Subcutaneous abdominal adipose tissue (tissue), 5 donors: ENCODE results near the gene ARVCF.

Experiments
- H3K27ac ChIP-seq: one replicate; pipeline ENCODE4 v1.7.0; 2013; ENCODE audit warnings: low read depth, mild to moderate bottlenecking, inconsistent platforms, low read length, moderate library complexity
- H3K27me3 ChIP-seq, 5 donors: one replicate each; pipeline ENCODE4 v1.7.0; 2013; ENCODE audit warnings: low read length in 5 of 5, inconsistent platforms in 1 of 5; ENCODE audit not compliant: control insufficient read depth in 5 of 5, insufficient read depth in 4 of 5
- H3K36me3 ChIP-seq, 5 donors: one replicate each; pipeline ENCODE4 v1.7.0; 2013; ENCODE audit warnings: low read length in 5 of 5; ENCODE audit not compliant: control insufficient read depth in 5 of 5, insufficient read depth in 5 of 5
- H3K4me1 ChIP-seq, 5 donors: one replicate each; pipeline ENCODE4 v1.7.0; 2013; ENCODE audit warnings: low read length in 5 of 5, mild to moderate bottlenecking in 3 of 5, moderate library complexity in 1 of 5; ENCODE audit not compliant: control insufficient read depth in 5 of 5, insufficient read depth in 5 of 5
- H3K4me3 ChIP-seq, 5 donors: one replicate each; pipeline ENCODE4 v1.7.0; 2013; ENCODE audit warnings: low read length in 5 of 5, low read depth in 1 of 5
- H3K9ac ChIP-seq, 5 donors: one replicate each; pipeline ENCODE4 v1.7.0; 2013; ENCODE audit warnings: low read length in 5 of 5, mild to moderate bottlenecking in 4 of 5, moderate library complexity in 3 of 5
- H3K9me3 ChIP-seq, 5 donors: one replicate each; pipeline ENCODE4 v1.7.0; 2013; ENCODE audit warnings: low read length in 5 of 5; ENCODE audit not compliant: control insufficient read depth in 5 of 5
- donor health status: healthy.
- donor health status: healthy.
- donor health status: healthy.
- donor health status: healthy.
- donor health status: healthy.

The ARVCF gene

GRCh38 chr22:19972652-19973550 lies 43.7 kb downstream of the ARVCF start:
- Histone ChIP-seq H3K9ac (no peak overlapping the region), H3K27me3 (no peaks in the 10 kb centered on the region), H3K9me3 (no peaks in the 10 kb centered on the region), H3K27ac (no peak overlapping the region), H3K4me3 (no peak overlapping the region), H3K36me3 (peaks cover 0 to 51% (median 40%) of the 10 kb centered on the region in 5 donors), H3K4me1 (peaks cover 0 to 19% (median 6%) of the 10 kb centered on the region in 5 donors)

- Histone ChIP-seq H3K36me3 (peaks cover 0 to 56% (median 41%) of the 10 kb centered on the region in 5 donors), H3K27ac (no peak overlapping the region), H3K4me3 (no peak overlapping the region), H3K9me3 (no peaks in the 10 kb centered on the region), H3K9ac (no peak overlapping the region), H3K4me1 (peaks cover 0 to 19% (median 6%) of the 10 kb centered on the region in 5 donors), H3K27me3 (no peaks in the 10 kb centered on the region)
These were observed 44.4 kb downstream of the ARVCF start for GRCh38 chr22:19972251-19972650.

GRCh38 chr22:19971276-19972124 lies 45.1 kb downstream of the ARVCF start:
- H3K4me3 ChIP-seq: no peak overlapping the region
- peaks cover 0 to 64% (median 44%) of the 10 kb centered on the region in 5 donors for H3K36me3 ChIP-seq
- no peaks in the 10 kb centered on the region for H3K9me3 ChIP-seq
- no peak overlapping the region for H3K9ac ChIP-seq
- H3K4me1 ChIP-seq: peaks cover 0 to 19% (median 6%) of the 10 kb centered on the region in 5 donors
- no peak overlapping the region for H3K27ac ChIP-seq
- H3K27me3 ChIP-seq: no peaks in the 10 kb centered on the region

GRCh38 chr22:19970479-19971275 lies 45.9 kb downstream of the ARVCF start:
- no peaks in the 10 kb centered on the region for H3K27me3 ChIP-seq
- peaks cover 0 to 14% (median 6%) of the 10 kb centered on the region in 5 donors for H3K4me1 ChIP-seq
- no peaks in the 10 kb centered on the region for H3K9me3 ChIP-seq
- H3K36me3 ChIP-seq: peaks cover 0 to 71% (median 44%) of the 10 kb centered on the region in 5 donors
- H3K9ac ChIP-seq: peak overlapping the region in 1 of 5 donors; percentile 23
- H3K27ac ChIP-seq: no peak overlapping the region
- H3K4me3 ChIP-seq: no peak overlapping the region

- Histone ChIP-seq H3K36me3 (peaks cover 0 to 76% (median 44%) of the 10 kb centered on the region in 5 donors), H3K4me3 (no peak overlapping the region), H3K9ac (no peak overlapping the region), H3K9me3 (no peaks in the 10 kb centered on the region), H3K27ac (no peak overlapping the region), H3K27me3 (no peaks in the 10 kb centered on the region), H3K4me1 (peaks cover 0 to 9% (median 6%) of the 10 kb centered on the region in 5 donors)
These were observed 46.6 kb downstream of the ARVCF start for GRCh38 chr22:19970031-19970478.

GRCh38 chr22:19969141-19969928 lies 47.3 kb downstream of the ARVCF start:
- Histone ChIP-seq H3K36me3 (peaks cover 0 to 83% (median 51%) of the 10 kb centered on the region in 5 donors), H3K4me1 (peaks cover 0 to 9% (median 3%) of the 10 kb centered on the region in 5 donors), H3K9ac (no peak overlapping the region), H3K27me3 (no peaks in the 10 kb centered on the region), H3K27ac (no peak overlapping the region), H3K4me3 (no peak overlapping the region), H3K9me3 (no peaks in the 10 kb centered on the region)

- no peak overlapping the region for H3K4me3 ChIP-seq
- no peak overlapping the region for H3K9ac ChIP-seq
- no peaks in the 10 kb centered on the region for H3K9me3 ChIP-seq
- no peak overlapping the region for H3K27ac ChIP-seq
- H3K36me3 ChIP-seq: peaks cover 0 to 87% (median 57%) of the 10 kb centered on the region in 5 donors
- no peaks in the 10 kb centered on the region for H3K27me3 ChIP-seq
- peaks cover 0 to 9% (median 3%) of the 10 kb centered on the region in 5 donors for H3K4me1 ChIP-seq
These were observed 48.2 kb downstream of the ARVCF start for GRCh38 chr22:19968450-19968891.

- Histone ChIP-seq H3K9me3 (no peaks in the 10 kb centered on the region), H3K9ac (no peak overlapping the region), H3K4me1 (peaks cover 0 to 9% (median 3%) of the 10 kb centered on the region in 5 donors), H3K27ac (no peak overlapping the region), H3K36me3 (peaks cover 0 to 87% (median 58%) of the 10 kb centered on the region in 5 donors), H3K27me3 (no peaks in the 10 kb centered on the region), H3K4me3 (no peak overlapping the region)
These were observed 48.7 kb downstream of the ARVCF start for GRCh38 chr22:19967850-19968449.
